NT2/D1 (cell line): ENCODE results near the gene PCTP.

ENCODE experiments used
- DNase-seq: peaks from one replicate; pipeline ENCODE4 v3.0.0-alpha.2; 2011; ENCODE audit warnings: low read depth, low spot score
- H3K27me3 ChIP-seq: 2 replicates; pipeline ENCODE4 v1.6.0; 2011; ENCODE audit warnings: mild to moderate bottlenecking; ENCODE audit not compliant: insufficient read length, insufficient read depth
- H3K36me3 ChIP-seq: 2 replicates; pipeline ENCODE4 v1.6.1; 2011; ENCODE audit warnings: mild to moderate bottlenecking, low read length, mixed read lengths; ENCODE audit not compliant: insufficient read depth, insufficient read length
- H3K4me1 ChIP-seq: 2 replicates; pipeline ENCODE4 v1.5.1; 2011; ENCODE audit not compliant: insufficient read depth, insufficient read length
- H3K4me3 ChIP-seq: 2 replicates; pipeline ENCODE4 v1.5.1; 2011; ENCODE audit warnings: low read depth; ENCODE audit not compliant: insufficient read length
- H3K9ac ChIP-seq: 2 replicates; pipeline ENCODE4 v1.6.0; 2011; ENCODE audit warnings: low read depth; ENCODE audit not compliant: insufficient read length
- H3K9me3 ChIP-seq: 2 replicates; pipeline ENCODE4 v1.5.1; 2011; ENCODE audit warnings: mild to moderate bottlenecking, low read length; ENCODE audit not compliant: insufficient read depth
- SUZ12 ChIP-seq: IDR thresholded peaks from 2 replicates; pipeline ENCODE4 v1.6.1; 2011; ENCODE audit not compliant: insufficient read length, insufficient read depth; ENCODE audit errors: extremely low read depth
- YY1 ChIP-seq: IDR thresholded peaks from 2 replicates; pipeline ENCODE4 v1.6.1; 2011; ENCODE audit not compliant: insufficient read length, insufficient read depth
- ZNF274 ChIP-seq: IDR thresholded peaks from 2 replicates; pipeline ENCODE4 v1.6.1; 2011; ENCODE audit warnings: mild to moderate bottlenecking, low read depth, low read length

PCTP gene

GRCh38 chr17:55737976-55738501, 12.8 kb upstream of the PCTP start:
- Histone ChIP-seq H3K27me3 (no peaks in the 10 kb centered on the region), H3K36me3 (no peaks in the 10 kb centered on the region), H3K9me3 (no peaks in the 10 kb centered on the region), H3K4me3 (no peak overlapping the region), H3K4me1 (no peaks in the 10 kb centered on the region), H3K9ac (no peak overlapping the region)
- TF ChIP-seq SUZ12 (no peak), ZNF274 (no peak), YY1 (no peak)
- no peak for DNase-seq

DNA sequence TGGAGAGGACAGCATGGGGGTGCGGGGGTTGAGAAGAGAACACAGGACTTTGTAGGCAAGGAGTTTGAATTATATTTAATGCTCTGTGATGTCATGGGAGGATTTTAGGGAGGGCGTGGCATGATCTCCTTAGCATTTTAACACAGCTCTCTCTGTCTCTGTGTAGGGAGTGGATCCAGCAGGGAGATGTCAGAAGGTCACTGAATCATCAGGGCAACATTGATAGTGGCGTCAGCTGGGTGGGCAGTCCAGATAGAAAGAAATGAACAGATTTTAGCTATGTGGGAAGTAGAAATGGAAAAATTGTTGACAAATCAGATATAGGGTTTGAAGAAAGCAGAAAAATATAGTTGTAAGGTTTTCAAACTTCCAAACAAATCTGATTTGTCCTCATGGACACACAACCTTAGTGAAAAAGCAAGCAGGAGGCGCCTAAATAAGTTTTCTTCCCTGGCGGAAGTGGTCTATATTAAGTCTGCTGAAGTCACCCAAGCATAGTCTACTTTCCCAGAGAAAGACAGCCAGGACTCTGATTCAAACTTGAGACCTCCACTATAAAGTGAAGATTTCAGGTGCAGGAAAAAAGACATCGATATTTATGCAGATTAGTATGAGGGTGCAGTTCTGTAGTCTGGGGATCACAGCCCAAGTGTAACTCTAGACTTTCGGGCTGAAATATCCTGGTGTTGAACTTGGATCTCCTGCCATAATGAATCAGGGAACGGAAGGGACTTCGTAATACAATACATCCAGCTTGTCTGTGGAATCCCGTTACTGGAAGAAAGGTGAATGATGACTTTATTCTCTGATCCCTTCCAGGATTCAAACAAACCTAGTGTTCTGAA, 10.1 kb upstream of the PCTP start:
- Histone ChIP-seq H3K36me3 (no peaks in the 10 kb centered on the region), H3K4me3 (no peak overlapping the region), H3K9ac (no peak overlapping the region), H3K4me1 (no peaks in the 10 kb centered on the region), H3K9me3 (no peaks in the 10 kb centered on the region), H3K27me3 (no peaks in the 10 kb centered on the region)
- DNase-seq: no peak
- TF ChIP-seq SUZ12 (no peak), ZNF274 (no peak), YY1 (no peak)

- DNase-seq: no peak
- no peak for TF ChIP-seq YY1
- TF ChIP-seq ZNF274: no peak
- TF ChIP-seq SUZ12: no peak
- no peaks in the 10 kb centered on the region for H3K4me1 ChIP-seq
- no peak overlapping the region for H3K9ac ChIP-seq
- no peak overlapping the region for H3K4me3 ChIP-seq
- H3K9me3 ChIP-seq: no peaks in the 10 kb centered on the region
- no peaks in the 10 kb centered on the region for H3K27me3 ChIP-seq
- no peaks in the 10 kb centered on the region for H3K36me3 ChIP-seq
Observed at GRCh38 chr17:55741356-55741700, 9.5 kb upstream of the PCTP start.

DNA sequence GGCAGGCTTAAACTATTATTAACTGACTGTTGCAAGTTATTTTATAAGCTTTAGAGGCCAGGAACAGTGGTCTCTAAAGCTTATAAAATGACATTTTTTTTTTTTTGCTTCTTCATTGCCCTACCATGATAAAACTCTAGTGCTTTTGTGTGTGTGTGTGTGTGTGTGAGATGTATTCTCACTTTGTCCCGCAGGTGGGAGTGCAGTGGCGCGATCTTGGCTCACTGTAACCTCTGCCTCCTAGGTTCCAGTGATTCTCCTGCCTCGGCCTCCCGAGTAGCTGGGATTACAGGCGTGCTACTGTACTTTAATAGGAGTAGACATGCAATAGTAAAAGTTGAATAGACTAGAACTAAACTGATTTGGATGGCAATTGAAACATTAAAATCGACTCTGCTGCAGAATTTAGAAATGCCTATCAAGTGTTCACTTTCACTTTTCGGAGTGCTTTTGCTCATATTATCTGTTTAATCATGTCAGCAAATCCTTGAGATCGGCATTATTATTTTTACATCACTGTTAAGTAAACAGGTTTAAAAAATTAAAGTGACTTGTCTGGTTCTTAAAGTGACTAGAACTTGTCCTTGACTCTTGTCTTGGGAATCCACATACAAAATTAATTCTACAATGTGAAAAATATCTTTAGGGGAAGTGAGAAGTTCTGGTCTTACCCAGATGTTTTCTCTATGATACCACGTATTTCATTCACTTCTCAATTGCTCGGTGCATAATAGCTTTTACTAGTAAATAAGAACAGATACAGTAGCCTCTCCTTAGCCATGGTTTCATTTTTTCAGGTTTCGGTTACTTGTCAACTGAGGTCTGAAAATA, 8.4 kb upstream of the PCTP start:
- no peak for TF ChIP-seq SUZ12
- TF ChIP-seq ZNF274: no peak
- TF ChIP-seq YY1: no peak
- H3K9ac ChIP-seq: no peak overlapping the region

GRCh38 chr17:55743103-55743679, 7.7 kb upstream of the PCTP start:
- no peak for DNase-seq
- Histone ChIP-seq H3K9ac (no peak overlapping the region), H3K4me1 (no peaks in the 10 kb centered on the region), H3K27me3 (no peaks in the 10 kb centered on the region), H3K9me3 (no peaks in the 10 kb centered on the region), H3K36me3 (no peaks in the 10 kb centered on the region), H3K4me3 (no peak overlapping the region)
- no peak for TF ChIP-seq YY1
- no peak for TF ChIP-seq ZNF274
- TF ChIP-seq SUZ12: no peak

More for the DNA sequence above, 8.4 kb upstream of the PCTP start:
- Histone ChIP-seq H3K36me3 (no peaks in the 10 kb centered on the region), H3K9me3 (no peaks in the 10 kb centered on the region), H3K4me3 (no peak overlapping the region), H3K27me3 (no peaks in the 10 kb centered on the region), H3K4me1 (no peaks in the 10 kb centered on the region)
- no peak for DNase-seq

DNA sequence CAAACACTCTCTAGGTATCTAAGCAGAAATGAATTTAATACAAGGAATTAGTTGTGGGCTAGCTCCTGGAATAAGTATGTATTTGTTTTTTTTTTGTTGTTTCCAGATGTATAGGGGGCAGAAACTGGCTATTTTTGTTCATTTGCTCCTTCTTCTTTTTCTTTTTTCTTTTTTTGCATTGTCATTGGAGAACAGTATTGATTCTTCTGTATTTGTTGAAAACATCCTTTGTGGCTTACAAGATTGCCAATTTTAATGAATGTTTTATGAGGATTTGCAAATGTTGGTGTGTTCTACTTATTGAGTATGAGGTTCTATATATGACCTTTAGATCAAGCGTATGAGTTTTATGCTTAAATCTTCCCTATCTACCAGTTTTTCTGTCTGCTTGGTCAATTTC, 5.6 kb upstream of the PCTP start:
- Histone ChIP-seq H3K9me3 (no peaks in the 10 kb centered on the region), H3K4me1 (no peaks in the 10 kb centered on the region), H3K4me3 (no peak overlapping the region), H3K27me3 (no peaks in the 10 kb centered on the region), H3K36me3 (no peaks in the 10 kb centered on the region), H3K9ac (no peak overlapping the region)
- no peak for DNase-seq
- no peak for TF ChIP-seq ZNF274
- TF ChIP-seq SUZ12: no peak
- no peak for TF ChIP-seq YY1
